D341Med (cell line): ENCODE measurements around the gene FGF6.
"Not testable (repeated sequence)": the region's sequence is repeated elsewhere in the genome, so short reads cannot be mapped to it uniquely, and the experiment has no call there.

Experiments used
- DNase-seq: peaks from one replicate; pipeline ENCODE4 v3.0.0; 2012; ENCODE audit warnings: low spot score

The FGF6 gene

DNA sequence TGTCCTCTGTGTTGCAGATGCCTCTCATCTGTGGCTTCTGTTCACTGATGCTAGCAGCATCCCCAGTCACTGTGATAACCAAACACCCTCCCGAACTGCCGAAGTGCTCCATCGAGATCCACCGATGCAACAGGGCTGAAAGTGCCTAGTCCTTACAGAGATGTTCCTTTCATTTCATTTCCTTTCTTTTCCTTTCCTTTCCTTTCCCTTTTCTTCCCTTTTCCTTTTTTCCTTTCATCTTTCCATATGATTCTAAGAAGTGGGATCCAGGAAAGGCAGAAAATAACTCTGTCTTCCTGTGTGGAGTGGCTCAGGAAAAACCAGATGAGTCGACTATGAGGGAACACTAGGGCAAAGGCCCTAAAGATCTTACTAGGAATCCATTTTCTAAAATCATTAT is 26.7 kb downstream of the FGF6 start:
- no peak for DNase-seq

DNA sequence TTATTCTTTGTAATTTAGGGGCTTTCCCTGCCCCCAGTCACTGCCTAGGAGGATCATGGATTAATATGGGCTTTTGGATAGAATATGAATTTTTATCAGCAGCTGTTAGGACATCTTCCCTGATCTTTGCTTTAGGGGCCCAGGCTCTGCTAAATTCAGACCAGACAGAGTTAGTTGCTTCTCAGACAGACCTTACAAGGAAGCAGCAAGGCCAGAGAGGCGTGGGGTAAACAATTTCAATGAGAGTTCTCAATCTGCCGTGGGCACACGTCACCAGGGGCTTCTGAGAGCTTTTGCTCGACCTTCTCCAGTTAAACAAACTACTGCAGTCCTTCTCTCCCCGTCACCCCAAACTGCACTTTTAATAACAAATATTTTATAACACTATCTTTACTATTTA is 27.7 kb downstream of the FGF6 start:
- no peak for DNase-seq

DNA sequence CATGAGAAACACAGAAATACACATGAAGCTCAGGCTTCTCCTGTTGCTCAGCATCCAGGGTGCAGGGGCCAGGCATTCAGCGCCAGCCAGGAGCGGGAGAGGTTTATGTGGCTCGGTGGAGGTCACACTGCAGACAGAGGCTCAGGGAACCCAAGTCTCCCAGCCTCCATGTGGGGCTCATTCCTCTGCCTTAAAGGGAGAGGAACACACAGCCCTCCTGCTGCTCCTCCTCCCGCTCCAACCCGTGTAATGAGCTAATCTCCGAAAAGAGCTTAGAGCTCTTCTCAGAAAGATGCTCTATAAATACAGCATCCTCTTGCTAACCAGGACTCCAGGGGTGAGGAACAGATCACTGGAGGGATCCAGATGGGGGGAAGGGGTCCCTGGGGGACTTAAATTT is 28.2 kb downstream of the FGF6 start:
- DNase-seq, result no peak

DNA sequence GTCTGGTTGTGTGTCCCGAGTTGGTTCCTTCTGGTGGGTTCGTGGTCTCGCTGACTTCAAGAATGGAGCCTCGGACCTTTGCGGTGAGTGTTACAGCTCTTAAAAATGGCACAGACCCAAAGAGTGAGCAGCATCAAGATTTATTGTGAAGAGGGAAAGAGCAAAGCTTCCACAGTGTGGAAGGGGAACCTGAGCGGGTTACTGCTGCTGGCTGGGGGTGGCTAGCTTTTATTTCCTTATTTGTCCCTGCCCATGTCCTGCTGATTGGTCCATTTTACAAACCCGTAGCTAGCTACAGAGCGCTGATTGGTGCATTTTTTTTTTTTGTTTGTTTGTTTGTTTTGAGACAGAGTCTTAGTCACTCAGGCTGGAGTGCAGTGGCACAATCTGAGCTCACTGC is 29.3 kb downstream of the FGF6 start:
- DNase-seq, result no peak

DNA sequence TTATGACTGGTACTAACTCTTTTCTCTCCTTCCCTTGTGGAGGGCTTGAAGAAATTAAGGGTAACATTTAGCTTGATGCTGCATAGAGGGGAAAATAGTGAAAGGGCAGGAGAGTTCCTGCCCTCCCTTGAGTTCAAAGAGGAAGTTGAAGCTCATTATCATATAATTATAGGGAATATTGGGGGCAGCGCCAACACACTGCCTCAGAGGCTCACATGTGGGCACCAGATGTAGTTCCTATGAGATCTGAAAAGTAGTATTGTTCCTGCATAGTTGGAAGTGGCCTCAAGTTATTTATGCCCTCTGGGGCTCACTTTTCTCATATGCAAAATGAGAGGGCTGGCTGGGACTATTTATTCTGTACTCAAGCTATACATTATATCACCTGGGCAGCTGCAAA is 33.1 kb downstream of the FGF6 start:
- DNase-seq, result no peak

DNA sequence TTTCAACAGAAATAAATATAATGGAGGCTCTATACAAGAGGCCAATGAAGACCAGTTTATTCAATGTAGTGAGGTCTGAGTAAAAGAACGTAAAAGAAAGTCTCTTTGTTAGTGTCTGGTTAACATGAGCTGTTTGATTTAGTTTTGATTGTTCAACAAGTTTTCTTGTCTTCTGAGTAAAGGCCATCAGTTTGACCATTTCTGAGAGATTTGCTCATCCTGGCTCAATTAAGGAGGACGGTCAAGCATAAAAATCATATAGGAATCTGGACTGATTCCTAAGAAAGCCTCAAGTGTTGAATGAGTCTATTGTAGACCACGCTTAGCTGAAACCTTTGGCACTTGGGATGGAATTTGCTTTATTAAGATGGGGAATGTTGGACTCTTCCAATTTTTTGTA is 33.6 kb downstream of the FGF6 start:
- no peak for DNase-seq

DNA sequence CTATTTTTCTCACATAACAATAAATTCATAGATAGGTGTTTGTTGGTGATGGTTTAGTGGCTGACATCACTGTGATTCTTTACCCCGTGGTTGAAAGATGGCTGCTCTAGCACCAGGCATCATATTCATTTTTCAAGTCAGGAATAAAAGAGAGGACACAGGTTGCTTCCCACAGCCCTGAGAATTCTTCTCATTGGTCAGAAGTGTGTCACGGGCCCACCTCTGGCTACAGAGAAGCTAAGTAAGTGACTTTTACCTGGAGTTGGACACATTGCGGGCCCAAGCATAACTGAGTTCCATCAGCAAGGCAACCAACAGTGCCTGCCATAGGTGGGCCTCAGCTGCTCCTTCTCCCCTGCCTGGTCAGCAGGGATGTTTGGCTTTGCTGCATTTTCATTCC is 38.5 kb downstream of the FGF6 start:
- no peak for DNase-seq

DNA sequence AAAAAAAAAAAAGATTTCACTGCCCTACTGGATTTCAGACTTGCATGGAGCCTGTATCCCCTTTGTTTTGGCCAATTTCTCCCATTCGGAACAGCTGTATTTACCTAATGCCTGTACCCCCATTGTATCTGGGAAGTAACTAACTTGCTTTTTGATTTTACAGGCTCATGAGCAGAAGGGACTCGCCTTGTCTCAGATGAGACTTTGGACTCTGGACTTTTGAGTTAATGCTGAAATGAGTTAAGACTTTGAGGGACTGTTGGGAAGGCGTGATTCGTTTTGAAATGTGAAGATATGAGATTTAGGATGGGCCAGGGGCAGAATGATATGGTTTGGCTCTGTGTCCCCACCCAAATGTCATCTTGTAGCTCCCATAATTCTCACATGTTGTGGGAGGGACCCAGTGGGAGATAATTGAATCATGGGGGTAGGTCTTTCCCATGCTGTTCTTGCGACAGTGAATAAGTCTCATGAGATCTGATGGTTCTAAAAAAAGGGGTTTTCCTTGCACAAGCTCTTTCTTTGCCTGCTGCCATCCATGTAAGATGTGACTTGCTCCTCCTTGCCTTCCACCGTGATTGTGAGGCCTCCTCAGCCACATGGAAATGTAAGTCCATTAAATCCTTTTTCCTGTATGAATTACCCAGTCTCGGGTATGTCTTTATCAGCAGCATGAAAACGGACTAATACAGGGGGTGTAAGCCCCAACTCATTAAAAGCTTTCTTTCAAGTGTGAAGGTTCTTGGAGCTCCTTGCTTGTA is 40.6 kb downstream of the FGF6 start:
- not testable (repeated sequence) for DNase-seq

DNA sequence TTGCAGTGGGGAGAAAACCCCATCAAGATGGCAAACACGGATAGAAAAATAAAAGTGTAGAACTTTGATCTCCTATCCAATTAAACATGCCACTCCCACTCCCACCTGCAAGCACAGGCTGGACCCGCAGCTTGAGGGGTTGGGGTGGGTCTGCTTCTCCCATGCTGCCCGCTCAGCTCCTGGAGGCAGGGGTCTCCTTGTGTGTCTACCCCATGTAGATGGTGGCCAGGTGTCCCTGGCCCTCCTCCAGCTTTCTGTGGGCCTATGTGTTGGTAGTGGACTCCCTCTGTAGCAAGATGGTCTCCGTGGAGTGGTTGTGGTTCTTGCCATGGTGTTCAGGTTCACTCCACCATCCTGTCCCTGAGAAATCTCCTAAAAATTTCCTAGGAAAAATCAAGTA is 42.6 kb downstream of the FGF6 start:
- DNase-seq, result no peak

DNA sequence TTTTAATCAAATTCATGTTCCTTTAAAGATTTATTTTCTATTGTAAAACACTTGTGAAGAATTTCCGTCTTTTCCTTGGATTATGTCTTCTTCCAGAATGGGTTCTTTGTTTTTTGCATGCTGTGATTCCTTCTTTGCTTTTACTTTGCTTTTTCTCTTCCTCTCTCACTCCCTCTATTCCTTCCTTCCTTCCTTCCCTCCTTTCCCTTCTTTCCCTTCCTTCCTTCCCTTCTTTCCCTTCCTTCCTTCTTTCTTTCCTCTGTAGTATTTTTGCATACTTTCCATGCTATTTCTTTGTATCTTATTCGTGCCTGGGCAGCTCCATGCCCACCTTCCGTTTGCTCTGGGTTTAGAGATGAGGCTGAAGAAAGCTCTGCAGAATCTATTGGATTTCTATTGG is 44.5 kb downstream of the FGF6 start:
- no peak for DNase-seq

DNA sequence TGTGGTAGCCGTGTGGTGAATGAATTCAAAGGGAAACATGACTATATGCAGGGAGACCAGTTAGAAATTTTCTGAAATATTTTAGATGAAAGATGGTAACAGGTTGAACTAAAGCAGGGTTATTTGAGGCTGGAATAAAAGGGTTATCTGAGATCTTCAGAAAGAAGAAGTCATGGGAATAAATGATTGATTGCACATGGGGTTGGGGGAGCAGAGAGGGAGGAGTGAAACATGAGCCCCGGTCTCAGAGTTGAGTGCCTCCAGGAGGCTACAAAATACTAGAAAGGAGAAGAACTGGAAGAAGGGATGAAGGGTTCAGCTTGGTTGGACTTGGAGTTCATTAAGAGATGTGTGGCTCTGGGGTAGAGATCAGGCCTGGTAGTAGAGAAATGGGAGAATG is 49.8 kb downstream of the FGF6 start:
- DNase-seq, result no peak

DNA sequence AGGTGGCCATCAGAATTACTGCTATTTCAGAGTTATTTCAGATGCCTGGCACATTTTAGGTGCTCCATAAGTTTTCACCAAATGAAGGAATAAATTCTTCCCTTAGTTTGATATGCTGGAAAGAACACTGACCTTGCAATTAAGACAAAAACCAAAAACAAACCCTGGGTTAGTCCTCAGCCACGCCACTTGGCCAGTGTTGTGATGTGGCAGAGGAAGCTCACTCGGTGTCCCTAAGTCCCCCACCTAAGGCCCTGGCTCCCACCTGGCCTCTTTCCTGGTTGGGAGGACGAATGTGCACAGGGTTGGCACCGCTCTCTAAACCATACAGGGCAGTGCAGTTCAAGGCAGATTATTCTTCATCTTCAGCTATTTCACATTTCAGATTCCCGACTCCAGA is 52.4 kb downstream of the FGF6 start:
- DNase-seq, result no peak

DNA sequence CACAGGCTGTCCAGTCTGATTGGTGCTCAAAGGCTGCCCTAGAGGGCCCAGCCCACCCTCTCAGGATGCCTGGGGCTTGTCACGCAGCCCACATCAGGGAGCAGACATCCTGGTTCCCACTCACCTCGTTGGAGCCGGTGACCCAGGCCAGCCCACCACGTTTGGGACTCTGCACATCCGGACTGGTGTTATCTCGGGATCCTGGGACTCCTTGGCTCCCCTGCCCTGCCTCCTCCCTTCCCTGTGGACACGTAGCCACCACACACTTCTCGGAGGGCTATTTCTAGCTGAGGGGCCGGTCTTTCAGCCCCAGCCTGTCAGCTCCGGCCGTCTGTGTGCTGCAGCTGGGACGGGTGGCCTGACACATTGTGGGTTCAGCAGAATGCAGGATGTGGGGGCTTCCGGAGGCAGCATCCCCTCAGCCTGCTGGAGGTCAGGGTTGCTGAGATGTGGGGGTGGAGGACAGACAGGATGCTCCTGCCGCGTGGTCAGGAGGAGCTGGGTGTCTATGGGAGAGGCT is 53.3 kb downstream of the FGF6 start:
- no peak for DNase-seq

DNA sequence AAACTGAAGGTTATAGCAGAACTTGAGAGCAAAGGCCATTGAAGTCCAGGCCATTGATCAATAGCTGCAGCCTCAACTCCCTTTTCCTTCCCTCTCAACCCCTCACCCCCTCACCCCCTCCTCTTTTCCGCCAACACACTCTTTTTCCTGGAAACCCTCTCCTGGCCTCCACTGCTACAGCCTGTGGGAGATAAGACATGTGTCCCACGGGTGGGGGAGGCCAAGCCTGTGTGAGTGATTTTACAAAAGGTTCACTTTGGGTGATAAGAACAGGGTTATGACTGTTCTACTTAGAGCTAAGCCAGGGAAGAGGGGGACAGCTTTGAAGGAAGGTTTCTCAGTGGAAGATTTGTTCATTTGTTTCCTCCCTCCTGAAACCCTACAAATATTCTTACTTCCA is 57.0 kb downstream of the FGF6 start:
- no peak for DNase-seq

DNA sequence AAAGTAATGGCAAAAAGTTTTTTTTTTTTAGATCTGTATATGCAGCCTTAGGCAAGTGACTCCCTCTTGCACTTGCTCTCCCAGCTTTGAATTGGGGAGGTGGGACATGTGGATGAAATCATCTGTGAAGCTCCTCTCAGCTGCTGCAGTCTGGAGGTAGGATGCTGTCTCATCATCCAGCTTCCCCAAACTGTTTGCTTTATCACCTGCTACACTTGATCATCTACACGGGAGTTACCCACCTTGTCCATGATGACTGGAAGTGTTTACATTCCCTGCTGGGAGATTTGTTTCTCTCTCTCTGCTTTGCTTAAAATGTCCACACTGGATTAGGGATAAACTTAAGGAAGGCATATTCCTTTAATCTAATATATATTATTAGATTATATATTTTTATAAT is 57.6 kb downstream of the FGF6 start:
- DNase-seq, result no peak

DNA sequence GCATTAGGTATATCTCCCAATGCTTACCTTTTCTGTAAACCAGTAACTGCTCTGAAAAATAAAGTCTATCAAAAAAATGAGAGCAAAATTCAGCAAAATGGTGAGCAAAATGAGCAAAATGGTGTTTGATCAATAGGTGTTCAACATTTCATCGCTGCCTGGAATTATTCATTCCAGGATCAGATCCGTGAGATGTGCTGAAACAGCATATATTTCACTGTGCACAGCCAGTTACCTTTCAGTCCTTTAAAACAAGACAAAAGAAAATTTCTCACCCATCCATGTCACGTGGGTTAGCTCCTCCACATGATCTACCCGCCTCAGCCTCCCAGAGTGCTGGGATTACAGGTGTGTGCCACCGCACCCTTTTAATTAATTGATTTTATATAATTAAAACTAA is 58.0 kb downstream of the FGF6 start:
- DNase-seq, result no peak

DNA sequence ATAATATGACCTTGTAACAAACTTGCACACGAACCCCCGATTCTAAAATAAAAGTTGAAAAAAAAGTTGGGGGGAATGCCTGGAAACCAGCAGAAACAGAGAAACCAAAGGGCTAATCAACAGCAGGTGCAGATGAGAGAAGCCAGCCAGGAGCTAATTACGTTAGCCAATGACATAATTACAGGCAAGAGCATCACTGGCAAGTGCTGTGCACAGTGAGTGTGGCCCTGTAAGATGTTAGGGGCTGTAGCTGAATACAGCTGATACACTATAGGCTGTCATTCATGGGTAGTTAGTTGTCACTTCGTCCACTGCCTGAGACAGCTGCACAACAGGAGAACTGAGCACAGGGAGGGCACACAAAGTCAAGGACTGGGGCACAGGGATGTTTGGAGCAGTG is 58.8 kb downstream of the FGF6 start:
- no peak for DNase-seq
